HG03378 (cell line): ENCODE results near the gene IGF2BP2.

Experiments used
- ATAC-seq: cut with Tn5 transposase; IDR thresholded peaks from one replicate; pipeline ENCODE4 v1.9.1; 2021; ENCODE audit warnings: mild to moderate bottlenecking, moderate library complexity; ENCODE audit not compliant: unreplicated experiment

IGF2BP2 gene

DNA sequence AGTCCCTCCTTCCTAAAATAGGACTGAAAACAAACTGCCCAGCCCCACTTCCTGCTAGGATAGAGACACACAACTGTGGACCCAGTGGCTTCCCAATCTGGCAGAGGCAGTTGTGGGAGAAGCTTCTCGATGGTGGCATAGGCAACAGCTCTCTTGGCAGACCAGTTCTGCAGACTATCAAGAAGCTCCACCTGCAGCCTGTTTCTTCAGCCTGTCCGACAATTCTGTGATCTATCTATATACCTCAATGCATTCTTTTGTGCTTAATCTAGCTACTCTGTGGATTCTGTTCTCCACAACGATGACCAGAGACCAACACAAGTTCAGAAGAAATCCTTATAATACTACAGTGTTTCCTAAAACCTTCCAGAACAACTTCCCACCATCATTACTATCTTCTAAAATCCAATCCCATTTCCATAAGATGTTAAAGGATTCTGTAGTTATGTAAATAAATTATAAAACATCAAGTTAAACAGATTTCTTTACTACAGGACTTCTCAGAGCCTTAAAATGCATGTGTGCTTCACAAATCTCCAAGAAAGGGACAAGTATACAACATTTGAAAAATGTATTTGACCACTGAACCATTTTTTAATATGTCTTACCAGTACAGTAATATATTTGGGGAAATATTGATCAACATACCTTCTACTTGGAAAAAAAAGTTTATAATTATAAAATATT is 57.7 kb downstream of the IGF2BP2 start:
- no peak for ATAC-seq

- no peak for ATAC-seq
Observed at GRCh38 chr3:185766329-185767001, 58.4 kb downstream of the IGF2BP2 start.

DNA sequence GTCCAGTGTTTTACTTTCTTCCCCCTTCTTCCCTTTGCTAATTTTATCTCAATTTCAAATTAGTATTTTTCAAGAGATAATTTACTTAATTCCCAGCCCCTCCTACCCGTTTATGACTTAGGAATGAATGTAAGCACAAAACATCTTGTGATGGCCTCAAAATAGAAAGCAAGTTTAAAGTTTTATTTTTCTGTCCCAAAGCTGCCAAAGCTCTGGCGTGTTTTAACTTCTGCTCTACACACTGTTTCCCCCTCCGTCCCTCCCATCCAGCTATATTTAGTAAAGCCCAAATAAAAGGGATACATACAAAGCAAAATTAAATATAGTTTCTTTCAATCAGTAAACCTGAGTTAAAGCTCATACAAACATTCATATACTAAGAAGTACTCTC is 59.9 kb downstream of the IGF2BP2 start:
- ATAC-seq, result no peak

DNA sequence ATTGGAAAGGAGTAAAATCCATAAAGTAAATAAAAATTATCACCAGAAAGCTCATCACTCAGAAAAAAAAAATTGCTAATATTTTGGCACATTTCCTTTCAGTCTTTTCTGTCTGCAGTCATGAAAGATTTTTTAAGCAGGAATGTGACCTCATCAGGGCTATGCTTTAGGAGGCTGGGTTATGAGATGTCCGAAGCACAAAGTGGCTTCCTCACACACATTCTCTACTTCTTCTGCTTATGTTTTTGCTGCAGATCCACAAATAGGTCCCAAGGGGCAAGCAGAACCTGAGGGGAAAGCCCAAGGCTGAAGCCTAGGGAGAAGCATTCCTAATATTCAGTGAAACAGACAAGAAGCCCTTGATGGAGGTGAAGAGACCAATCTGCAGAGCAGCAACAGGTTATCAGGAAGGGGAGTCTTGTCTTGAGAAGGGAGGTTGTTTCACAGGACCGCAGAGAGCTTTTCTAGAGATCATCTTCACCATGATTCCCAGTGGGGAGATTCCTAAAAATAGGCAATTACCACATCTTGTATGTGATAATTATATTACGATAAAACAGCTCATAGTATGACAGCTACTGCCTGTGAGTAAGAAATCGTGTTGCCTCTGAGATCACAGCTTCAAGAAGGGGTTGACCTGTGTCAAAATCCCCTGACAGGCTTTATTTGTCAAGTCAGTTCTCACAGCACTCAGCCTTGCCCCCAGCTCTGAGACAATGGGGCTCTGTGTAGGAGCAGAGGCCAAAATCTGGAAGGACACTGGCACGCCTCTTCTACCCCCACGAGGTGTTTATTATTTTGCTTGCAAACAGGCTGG is 60.5 kb downstream of the IGF2BP2 start:
- ATAC-seq, result no peak

DNA sequence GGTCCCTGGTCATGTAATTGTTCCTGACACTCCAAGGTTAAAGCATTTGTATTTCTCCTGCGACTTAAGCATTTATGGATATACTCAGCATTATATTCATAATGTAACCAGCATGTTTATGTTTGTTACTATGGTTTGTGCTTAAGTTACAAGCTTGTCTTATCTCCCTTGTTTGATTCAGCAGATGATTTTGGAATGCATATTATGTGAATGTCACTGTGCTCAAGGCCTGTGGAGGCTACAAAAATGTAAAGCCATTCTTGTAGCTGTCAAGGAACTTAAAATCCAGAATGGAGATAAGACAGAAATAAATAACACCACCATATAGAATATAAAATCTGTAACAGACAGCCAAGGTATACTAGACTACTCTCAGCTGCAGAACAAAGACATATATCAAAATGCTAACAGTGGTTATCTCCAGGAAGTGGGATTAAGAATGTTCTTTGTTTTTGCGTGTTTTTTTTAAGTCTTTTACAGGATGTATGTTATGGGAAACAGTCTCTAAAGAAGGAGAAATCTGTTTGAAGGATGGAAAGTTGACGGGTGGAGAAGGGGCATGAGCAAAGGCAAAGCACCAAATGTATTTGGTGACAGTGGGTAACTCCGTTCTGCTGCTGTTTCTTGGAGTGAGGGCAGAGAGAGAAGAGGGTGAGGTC is 61.4 kb downstream of the IGF2BP2 start:
- no peak for ATAC-seq

DNA sequence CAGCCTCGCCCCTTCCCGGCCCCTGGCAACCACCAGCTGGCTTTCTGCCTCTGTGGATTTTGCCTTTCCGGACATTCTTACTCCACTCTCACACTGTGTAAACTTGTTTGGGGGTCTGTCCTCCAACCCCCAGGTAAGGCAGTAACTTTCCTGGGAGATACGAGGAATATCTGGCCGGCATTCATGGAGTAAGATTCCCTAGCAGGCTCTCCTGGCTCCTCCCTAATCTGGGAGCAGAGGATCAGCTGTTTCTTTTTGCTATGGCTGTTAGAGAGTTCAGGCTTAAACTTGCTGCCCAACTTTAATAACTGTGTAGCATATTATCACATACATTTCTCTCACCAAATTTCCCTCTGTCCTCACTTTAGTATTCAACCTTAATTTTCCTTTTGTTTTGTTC is 64.3 kb downstream of the IGF2BP2 start:
- ATAC-seq, result no peak

DNA sequence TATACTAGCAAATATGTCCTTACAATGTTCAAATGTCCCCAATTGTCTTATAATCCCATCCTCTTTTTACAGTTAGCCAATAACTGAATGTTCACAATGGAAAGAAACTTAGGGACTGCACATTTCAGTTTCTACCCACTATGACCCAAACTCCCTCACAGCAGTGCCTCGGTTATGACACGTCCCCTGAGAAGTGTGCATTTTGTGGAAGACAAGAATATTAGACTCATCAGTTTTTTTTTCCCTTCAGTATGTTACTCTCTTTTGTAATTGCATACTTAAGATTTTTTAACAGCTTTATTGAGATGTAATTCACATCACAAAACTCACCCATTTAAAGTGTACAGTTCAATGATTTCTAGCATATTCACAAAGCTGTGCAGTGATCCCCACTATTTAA is 64.8 kb downstream of the IGF2BP2 start:
- ATAC-seq, result no peak

DNA sequence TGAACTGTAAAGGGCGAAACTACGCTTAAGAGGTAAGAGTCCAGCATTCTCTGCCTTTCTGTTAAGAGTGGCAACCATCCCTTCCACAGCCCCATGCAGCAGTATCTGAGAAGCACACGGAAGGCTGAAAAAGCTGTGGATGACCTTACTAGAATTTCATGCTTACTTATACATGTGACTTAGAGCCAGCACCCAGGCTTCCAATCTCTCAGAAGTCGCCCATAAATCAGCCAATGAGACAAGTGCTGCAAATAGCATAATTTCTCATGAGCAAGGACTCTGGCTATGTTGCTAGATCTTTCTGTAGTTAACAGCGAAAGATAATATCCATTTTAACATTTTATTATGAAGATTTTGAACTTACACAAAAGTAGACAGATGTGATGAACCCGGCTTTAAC is 65.3 kb downstream of the IGF2BP2 start:
- no peak for ATAC-seq

DNA sequence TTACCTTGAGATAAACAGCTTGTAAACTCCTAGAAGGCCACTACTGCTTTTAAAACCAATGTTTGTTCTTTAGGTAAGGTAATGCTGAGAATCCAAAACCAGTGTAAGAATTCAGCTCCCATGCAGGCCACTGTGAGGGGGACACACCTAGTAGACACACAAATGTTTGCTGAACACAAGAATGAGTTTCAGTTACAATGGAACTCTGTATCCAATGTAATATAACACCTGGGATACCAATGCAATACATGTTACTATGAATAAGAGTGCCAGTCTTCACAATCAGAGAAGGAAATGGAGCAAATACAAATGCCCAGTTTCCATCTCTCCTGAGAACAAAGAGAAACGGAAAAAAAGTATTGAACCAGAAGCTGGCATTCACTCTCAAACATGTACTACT is 65.9 kb downstream of the IGF2BP2 start:
- no peak for ATAC-seq

DNA sequence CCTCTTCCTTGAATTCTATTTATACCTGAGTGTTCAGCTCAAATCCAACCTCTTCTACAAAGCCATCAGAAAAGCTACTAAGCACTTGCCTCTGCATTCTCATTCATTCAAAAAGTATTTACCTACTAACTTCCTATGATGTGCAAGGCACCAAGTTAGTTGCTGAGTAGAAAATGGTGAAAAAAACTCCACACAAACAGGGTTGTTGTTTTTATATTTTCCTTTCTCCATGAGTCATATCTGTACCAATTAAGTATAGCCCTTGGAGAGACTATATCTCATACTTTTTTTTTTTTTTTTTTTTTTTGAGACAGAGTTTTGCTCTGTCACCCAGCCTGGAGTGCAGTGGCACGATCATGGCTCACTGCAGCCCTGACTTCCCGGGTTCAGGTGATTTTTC is 67.7 kb downstream of the IGF2BP2 start:
- ATAC-seq, result no peak

GRCh38 chr3:185756477-185756876 is 68.4 kb downstream of the IGF2BP2 start:
- no peak for ATAC-seq

- ATAC-seq, result no peak
Observed at GRCh38 chr3:185754920-185755319, 69.9 kb downstream of the IGF2BP2 start.

- no peak for ATAC-seq
Observed at GRCh38 chr3:185753354-185753753, 71.5 kb downstream of the IGF2BP2 start.

GRCh38 chr3:185750702-185751101 is 74.1 kb downstream of the IGF2BP2 start:
- ATAC-seq, result no peak

DNA sequence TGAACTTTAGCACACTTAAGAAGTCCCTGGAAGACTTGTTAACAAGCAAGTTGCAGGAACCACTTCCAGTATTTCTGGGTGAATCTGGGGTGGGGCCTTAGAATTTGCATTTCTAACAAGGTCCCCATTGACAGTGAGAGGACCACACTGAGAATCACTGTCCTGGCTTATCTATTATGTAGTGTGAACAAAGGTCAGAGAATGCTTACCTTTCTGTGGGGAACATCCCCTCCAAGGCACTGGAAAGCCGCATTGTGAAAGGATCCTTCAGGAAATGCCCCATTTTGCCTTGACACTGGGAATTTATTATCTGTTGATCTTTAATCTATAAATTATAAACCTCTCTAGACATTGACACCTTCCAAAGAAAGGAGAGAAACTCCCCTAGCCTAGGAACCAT is 74.8 kb downstream of the IGF2BP2 start:
- no peak for ATAC-seq

DNA sequence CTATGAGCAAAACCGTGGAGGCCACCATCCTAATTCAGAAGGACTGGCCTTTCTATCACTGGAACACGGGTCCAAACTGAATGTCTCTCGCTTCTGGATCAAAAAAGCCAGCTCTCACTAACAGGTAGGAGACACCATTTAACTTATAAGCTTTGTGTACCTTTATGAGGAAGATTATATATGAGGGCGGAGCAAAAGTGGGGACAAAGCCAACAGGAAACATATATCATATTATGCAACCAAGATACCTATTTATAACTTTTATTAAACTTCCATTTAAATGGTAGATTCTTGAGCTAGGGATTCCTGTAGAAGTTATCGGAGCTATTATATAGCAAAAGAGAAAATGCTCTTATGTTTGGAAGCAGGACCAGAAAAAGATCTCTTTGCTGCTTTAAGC is 78.4 kb downstream of the IGF2BP2 start:
- no peak for ATAC-seq

GRCh38 chr3:185744997-185745843 is 79.6 kb downstream of the IGF2BP2 start:
- ATAC-seq, result peak; percentile 39

- ATAC-seq, result no peak
Observed at GRCh38 chr3:185741586-185741985, 83.3 kb downstream of the IGF2BP2 start.

- ATAC-seq, result no peak
Observed at GRCh38 chr3:185740133-185740532, 84.7 kb downstream of the IGF2BP2 start.

DNA sequence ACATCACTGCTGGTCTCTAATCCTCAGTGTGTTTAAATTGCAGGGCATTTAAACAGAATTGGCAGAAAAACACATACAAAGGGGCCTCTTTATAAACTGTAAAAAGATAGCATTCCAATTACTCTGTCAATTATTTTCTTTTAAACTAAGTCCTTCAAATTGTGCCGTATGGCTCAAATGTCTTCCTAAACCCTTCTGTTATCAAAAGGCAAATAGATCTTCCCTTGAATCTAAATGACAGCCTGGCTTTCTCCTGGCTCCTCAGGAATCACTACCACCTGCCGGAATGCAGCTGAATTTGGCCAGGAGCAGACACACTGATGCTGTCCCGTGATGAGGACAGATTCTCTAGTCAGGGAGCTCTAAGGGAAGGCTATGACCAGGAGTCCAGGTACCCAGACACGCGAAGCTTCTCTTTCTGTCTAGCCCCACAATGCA is 85.6 kb downstream of the IGF2BP2 start:
- no peak for ATAC-seq
